ENCODE results near the gene SPPL3.
A peak's percentile ranks its signal among the peaks of the same experiment; 100 is the strongest.

Gene SPPL3

DNA sequence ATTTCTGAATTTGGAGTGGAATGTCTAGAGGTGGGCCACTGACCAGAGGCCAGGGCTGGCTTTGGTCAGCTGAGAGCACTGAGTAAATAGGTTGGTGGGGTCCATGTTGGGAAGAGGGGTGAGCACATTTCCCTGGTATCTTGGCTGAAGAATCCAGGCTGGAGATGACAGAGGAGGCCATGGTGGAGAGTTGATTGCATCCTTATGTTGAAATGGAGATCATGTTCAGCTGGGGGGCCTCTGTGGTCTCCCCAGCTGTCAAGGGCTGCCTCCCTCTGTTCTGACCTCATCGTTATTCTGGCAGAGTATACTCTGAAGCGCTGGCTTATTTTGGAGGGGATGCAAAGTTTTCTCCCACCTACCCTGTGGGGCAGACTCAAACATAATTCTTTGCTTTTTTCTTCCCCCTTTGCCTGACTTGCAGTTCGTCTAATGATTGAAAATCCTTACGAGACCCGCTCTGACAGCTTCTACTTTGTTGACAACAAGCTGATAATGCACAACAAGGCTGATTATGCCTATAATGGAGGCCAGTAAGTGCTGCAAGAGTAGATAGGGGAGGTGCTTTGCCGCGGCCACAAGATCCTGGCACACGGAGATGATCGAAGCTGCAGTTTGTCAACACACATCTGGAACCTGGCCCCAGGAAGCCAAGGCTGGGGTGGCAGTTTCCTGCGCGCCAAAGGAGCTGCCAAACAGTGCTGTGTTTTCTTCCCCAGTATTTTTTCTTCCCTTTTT is 184.5 kb downstream of the SPPL3 start:
- DNase-seq = no peak

DNA sequence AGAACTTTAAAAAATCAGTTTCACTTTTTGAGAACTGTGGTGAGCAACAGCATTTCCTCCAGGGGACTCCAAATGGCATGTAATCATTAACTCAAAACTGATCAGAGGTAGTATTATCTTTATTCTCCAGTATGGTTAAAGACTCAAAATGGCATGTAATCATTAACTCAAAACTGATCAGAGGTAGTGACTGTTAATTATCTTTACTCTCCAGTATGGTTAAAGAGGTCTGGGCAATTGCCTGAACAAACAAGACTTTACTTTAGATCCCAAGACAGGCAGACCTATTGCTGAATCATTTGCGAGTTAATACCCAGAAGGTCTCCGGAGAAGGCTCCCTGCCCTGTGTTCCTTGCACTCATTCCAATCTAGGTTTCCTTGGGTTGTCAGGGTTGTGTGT is 185.1 kb downstream of the SPPL3 start:
- no peak for DNase-seq

DNA sequence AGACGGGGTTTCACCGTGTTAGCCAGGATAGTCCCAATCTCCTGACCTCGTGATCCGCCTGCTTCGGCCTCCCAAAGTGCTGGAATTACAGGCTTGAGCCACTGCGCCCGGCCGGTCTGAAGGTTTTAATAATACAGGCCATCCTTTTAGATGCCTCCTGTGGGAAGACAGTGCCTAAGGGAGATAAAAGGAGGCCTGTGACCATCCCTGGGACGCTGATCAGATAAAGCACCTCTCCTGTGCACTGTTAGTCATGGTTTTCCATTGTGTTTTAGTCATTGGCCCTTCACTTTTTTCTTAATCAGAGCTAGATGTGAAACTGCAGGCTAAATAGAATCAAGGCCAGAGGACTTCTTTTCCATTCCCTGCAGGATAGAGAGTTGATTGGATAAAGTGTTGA is 186.1 kb downstream of the SPPL3 start:
- no peak for DNase-seq

DNA sequence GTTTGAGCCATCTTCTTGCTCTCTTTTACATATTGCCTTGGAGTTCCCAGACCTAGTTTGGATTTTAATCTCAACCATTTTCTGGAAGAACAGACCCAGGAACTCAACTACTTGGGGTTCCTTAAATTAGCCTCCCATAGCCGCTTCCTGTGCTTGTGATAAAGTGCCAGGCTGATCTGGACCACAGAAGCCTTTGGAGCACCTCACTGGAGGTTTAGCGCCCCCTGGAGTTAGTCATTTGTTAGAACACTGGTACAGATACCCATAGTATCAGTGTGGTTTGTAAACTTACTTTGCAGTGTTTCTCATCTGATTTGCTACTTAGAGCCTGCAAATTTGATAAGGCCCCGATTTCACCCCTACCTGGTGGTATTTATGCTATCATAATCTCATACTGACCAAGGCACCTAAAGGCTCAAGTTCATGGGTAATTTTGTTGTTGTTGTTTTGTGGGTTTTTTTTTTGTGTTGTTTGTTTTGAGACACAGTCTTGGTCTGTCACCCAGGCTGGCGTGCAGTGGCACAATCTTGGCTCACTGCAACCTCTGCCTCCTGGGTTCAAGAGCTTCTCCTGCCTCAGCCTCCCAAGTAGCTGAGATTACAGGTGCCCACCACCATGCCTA is 190.2 kb downstream of the SPPL3 start:
- DNase-seq = peak; percentile 77

DNA sequence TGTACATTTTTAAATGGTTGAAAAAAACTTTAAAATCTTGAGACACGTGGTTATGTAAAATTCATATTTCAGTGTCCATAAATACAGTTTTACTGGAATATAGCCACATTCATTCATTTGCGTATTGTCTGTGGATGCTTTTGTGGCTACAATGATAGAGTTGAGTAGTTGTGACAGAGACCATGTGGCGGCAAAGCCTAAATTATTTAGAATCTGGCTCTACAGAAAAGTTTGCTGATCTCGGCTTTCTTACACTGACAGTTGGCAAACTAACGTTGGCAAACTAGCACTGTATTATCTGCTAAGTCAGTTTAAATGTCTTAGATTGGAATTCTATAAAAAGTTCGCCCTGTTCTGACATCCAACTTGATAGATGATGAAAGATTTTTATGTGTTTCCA is 191.5 kb downstream of the SPPL3 start:
- DNase-seq = no peak
